ENCODE measurements around the gene SCGB1C1. TPM values are rescaled to one million over a fixed set of nuclear protein-coding genes. Genes with fewer than 3 reads are reported as not detected.
"Not testable (repeated sequence)": the region's sequence is repeated elsewhere in the genome, so short reads cannot be mapped to it uniquely, and the experiment has no call there.

SCGB1C1 gene

DNA sequence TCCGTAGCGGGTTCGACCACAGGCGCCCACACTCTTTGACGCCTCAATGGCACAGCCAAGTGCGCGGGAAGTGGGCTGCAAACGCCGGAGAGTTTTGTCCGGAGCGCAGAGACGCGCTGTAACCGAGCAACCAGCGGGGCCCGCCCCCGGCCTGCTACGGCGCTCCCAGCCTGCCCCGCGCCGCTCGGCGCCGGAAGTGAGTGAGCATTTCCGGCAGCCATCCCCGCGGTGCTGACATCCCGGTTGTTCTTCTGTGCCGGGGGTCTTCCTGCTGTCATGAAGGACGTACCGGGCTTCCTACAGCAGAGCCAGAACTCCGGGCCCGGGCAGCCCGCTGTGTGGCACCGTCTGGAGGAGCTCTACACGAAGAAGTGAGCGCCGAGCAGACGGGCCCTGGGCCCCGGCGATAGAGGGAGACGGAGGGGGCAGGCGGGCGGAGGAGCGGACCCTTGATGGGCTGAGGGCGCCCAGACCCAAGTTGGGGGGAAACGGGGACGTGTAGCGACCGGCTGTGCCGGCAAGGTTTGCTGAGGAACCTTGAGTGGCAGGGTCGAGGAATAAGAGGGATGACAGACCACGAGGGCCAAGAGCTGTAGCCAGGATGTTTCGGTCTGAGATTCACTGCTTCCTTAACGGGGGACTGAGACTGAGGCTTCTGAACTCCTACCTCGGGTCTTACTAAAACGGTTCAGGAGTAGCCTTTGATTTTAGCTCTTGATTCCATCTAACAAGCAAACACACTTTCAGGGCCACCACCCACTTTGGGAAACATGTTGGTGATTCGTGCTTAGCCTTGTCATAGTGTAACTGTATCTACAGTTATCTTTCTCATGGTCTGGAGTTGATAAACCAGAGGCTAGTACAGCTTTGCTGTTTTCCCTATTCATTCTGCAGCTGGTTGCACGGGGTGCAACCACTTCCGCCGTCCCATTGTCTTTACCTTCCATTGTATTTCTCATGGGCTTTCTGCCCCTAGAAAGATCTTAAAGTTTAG is 44.2 kb downstream of the SCGB1C1 start, which contains the start of gene PSMD13:
Gene PSMD13, plus strand, starts transcription at position 203 of the 994 bp plus-strand sequence. Its CDS starts 74 bp downstream, at position 277.
- no peaks in the 10 kb centered on the region for H3K27me3 ChIP-seq (ENCODE audit: control insufficient read depth, insufficient read depth, low read length)
- H3K4me3 ChIP-seq (ENCODE audit: low read length), result peak within 1 kb of the TSS; percentile 89
- peak within 1 kb of the TSS; percentile 99 for H3K4me2 ChIP-seq (ENCODE audit: low read length)
- peaks cover 15% of the 10 kb centered on the region for H3K4me1 ChIP-seq (ENCODE audit: control insufficient read depth, insufficient read depth, low read length)
- no peaks in the 10 kb centered on the region for H3K9me3 ChIP-seq (replicated peaks; ENCODE audit: low read length)
- peak within 1 kb of the TSS; percentile 96 for H3K9ac ChIP-seq (ENCODE audit: low read depth, low read length)
- peaks cover 24% of the 10 kb centered on the region for H3K36me3 ChIP-seq (ENCODE audit: insufficient read depth, low read length)

DNA sequence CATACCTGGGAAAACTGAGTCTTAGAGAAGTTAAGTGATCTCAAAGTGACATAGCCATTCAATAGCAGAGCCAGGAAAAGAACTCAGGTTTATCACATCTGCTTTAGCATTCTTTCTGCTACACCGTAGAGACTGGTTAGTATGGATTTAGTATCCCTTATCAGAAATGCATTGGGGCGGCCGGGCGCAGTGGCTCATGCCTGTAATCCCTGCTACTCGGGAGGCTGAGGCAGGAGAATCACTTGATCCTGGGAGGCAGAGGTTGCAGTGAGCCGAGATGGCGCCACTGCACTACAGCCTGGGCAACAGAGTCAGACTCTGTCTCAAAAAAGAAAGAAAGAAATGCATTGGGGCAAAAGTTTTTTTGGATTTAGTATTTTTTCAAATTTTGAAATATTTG is 45.5 kb downstream of the SCGB1C1 start:
- peak overlapping the region; percentile 96 for H3K9ac ChIP-seq (ENCODE audit: low read depth, low read length)
- H3K4me2 ChIP-seq (ENCODE audit: low read length), result peak overlapping the region; percentile 99
- H3K4me3 ChIP-seq (ENCODE audit: low read length); H3K9me3 ChIP-seq (replicated peaks; ENCODE audit: low read length); H3K27me3 ChIP-seq (ENCODE audit: control insufficient read depth, insufficient read depth, low read length): not testable (repeated sequence)
- peaks cover 30% of the 10 kb centered on the region for H3K36me3 ChIP-seq (ENCODE audit: insufficient read depth, low read length)
- peaks cover 15% of the 10 kb centered on the region for H3K4me1 ChIP-seq (ENCODE audit: control insufficient read depth, insufficient read depth, low read length)

DNA sequence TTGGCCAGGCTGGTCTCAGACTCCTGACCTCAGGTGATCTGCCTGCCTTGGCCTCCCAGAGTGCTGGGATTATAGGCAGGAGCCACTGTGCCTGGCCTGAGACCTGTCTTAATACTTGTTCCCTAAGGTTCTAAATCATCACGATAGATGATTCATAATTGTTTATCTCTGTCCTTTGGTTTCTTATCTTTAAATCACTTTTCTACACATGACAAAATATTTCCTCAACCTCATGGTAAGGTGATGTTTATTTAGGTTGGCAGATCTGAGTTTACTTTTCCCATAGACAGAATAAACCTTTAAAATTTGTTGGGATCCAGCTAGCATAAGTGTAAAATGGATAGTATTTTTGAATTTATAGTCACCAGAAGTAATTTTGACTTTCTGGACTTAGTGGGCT is 47.4 kb downstream of the SCGB1C1 start:
- Histone ChIP-seq H3K4me2 (ENCODE audit: low read length) (no peak overlapping the region), H3K27me3 (ENCODE audit: control insufficient read depth, insufficient read depth, low read length) (no peaks in the 10 kb centered on the region), H3K9ac (ENCODE audit: low read depth, low read length) (no peak overlapping the region), H3K9me3 (replicated peaks; ENCODE audit: low read length) (no peaks in the 10 kb centered on the region), H3K4me3 (ENCODE audit: low read length) (no peak overlapping the region), H3K36me3 (ENCODE audit: insufficient read depth, low read length) (peaks cover 47% of the 10 kb centered on the region), H3K4me1 (ENCODE audit: control insufficient read depth, insufficient read depth, low read length) (peaks cover 12% of the 10 kb centered on the region)

DNA sequence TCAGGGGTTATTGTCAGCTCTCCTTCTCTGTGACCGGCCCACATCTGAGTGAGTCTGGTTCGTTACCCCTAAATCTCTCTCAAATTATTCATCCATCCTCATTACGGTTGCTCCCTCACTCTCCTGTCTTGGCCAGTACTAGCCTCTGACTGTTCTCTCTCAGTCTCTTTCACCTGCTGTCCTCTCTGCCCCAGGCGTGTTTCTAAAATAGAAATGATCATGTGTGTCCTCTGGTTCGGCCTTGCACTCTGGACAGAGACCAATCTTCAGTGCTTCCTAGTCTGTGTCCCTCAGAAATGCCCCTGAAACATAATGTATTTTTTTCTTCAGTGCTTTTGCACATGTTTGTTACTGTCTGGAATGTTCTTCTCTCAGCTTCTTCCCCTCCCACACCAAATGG is 48.8 kb downstream of the SCGB1C1 start:
- H3K9me3 ChIP-seq (replicated peaks; ENCODE audit: low read length), result no peaks in the 10 kb centered on the region
- H3K27me3 ChIP-seq (ENCODE audit: control insufficient read depth, insufficient read depth, low read length), result no peaks in the 10 kb centered on the region
- H3K4me3 ChIP-seq (ENCODE audit: low read length), result no peak overlapping the region
- no peak overlapping the region for H3K9ac ChIP-seq (ENCODE audit: low read depth, low read length)
- H3K4me1 ChIP-seq (ENCODE audit: control insufficient read depth, insufficient read depth, low read length), result peaks cover 8% of the 10 kb centered on the region
- peaks cover 59% of the 10 kb centered on the region for H3K36me3 ChIP-seq (ENCODE audit: insufficient read depth, low read length)
- no peak overlapping the region for H3K4me2 ChIP-seq (ENCODE audit: low read length)

Small RNAs within 50 kb of the gene (small RNA-seq; reads per million reads assigned to genes)
- not detected for gene RNU6-447P

Measured in skeletal muscle satellite cell (primary cell).